ENCODE data around the gene ANO6.
A peak's percentile ranks its signal among the peaks of the same experiment; 100 is the strongest.

- TF ChIP-seq, protein P1, sequence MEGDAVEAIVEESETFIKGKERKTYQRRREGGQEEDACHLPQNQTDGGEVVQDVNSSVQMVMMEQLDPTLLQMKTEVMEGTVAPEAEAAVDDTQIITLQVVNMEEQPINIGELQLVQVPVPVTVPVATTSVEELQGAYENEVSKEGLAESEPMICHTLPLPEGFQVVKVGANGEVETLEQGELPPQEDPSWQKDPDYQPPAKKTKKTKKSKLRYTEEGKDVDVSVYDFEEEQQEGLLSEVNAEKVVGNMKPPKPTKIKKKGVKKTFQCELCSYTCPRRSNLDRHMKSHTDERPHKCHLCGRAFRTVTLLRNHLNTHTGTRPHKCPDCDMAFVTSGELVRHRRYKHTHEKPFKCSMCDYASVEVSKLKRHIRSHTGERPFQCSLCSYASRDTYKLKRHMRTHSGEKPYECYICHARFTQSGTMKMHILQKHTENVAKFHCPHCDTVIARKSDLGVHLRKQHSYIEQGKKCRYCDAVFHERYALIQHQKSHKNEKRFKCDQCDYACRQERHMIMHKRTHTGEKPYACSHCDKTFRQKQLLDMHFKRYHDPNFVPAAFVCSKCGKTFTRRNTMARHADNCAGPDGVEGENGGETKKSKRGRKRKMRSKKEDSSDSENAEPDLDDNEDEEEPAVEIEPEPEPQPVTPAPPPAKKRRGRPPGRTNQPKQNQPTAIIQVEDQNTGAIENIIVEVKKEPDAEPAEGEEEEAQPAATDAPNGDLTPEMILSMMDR (IDR thresholded peaks at IDR 0.05) = peak; percentile 8 to 55 (median 30)
- peak in 2 of 3 donors; percentile 41 to 59 for TF ChIP-seq POLR2A (IDR thresholded peaks at IDR 0.05)
Observed at GRCh38 chr12:45216230-45216982, 511 bp downstream of the ANO6 start.
